Activated effector memory CD4-positive, alpha-beta T cell treated with anti-CD3 and anti-CD28 coated beads, Interleukin-2, amount 50 U/mL, for 16 hours (primary cell): ENCODE results near the gene ORM1.
A peak's percentile ranks its signal among the peaks of the same experiment; 100 is the strongest.

Source experiments
- DNase-seq: peaks from one replicate; pipeline ENCODE4 v3.0.0-alpha.2; 2020

Gene ORM1

GRCh38 chr9:114367772-114368569, 45.1 kb downstream of the ORM1 start:
- DNase-seq = peak; percentile 60

DNA sequence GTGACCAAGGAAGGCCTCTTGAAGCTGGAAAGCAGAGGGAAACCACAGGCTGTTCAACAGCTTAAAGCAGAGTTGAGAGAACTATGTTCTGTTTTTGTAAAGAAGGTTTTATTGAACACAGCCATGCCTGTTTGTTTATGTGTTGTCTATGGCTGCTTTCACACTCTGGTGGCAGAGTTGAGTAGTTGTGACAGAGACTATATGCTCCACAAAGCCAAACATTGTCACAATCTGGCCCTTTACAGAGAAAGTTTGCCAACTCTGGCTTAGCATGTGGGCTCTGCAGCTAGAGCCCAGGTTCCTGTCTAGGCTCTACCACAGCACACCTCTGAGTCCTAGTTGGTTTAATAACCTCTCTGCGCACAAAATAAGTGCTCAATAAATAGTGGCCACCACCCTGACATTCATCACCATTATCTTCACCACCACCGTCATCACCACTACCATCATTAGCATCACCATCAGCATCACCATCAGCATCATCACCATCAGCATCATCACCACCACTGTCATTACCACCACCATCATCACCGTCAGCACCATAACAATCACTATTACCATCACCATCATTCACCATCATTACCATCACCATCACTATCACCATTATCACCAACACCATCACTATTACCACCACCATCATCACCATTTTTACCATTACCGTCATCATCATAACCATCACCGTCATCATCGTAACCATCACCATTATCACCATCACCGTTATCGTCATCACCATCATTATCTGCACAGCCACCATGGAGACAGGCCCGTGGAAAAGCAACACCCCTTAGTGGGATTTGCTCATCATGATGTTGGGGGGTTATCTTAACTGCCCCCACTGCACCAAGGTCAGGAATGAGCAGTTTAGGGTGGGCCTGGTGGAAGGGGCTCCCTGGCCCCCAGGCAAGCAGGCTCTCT, 46.6 kb downstream of the ORM1 start:
- DNase-seq = peak; percentile 5

GRCh38 chr9:114370251-114370967, 47.5 kb downstream of the ORM1 start:
- peak; percentile 48 for DNase-seq

- DNase-seq = peak; percentile 60
Observed at GRCh38 chr9:114370968-114371320, 48.0 kb downstream of the ORM1 start.

GRCh38 chr9:114371343-114371944, 48.5 kb downstream of the ORM1 start:
- peak; percentile 61 for DNase-seq

GRCh38 chr9:114371973-114372917, 49.3 kb downstream of the ORM1 start:
- peak; percentile 76 for DNase-seq

DNA sequence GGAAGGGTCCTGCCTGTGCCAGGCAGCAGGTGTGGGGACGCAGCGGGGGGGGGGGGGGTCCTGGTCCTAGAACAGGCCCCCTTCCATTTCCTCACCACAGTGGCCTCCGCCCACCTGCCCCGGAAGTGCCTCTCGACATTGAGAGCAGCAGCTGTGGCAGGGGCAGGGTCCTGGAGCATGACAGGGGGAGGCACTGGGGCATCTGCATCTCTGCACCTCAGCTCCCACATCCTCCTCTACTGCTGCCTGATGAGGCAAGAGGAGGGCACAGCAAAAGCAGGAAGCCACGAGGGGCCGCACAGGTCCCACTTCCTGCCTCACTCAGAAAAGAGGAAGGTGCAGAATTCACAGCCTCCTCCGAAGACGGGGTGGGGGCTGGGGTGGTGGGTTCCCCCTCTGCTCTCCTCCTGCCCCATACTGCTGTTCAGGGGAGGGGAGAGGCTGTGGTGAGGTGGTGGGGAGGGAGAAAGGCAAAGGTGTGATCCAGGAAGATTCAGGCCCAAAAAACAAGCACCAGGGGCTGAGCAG, 50.1 kb downstream of the ORM1 start:
- DNase-seq = peak; percentile 90

DNA sequence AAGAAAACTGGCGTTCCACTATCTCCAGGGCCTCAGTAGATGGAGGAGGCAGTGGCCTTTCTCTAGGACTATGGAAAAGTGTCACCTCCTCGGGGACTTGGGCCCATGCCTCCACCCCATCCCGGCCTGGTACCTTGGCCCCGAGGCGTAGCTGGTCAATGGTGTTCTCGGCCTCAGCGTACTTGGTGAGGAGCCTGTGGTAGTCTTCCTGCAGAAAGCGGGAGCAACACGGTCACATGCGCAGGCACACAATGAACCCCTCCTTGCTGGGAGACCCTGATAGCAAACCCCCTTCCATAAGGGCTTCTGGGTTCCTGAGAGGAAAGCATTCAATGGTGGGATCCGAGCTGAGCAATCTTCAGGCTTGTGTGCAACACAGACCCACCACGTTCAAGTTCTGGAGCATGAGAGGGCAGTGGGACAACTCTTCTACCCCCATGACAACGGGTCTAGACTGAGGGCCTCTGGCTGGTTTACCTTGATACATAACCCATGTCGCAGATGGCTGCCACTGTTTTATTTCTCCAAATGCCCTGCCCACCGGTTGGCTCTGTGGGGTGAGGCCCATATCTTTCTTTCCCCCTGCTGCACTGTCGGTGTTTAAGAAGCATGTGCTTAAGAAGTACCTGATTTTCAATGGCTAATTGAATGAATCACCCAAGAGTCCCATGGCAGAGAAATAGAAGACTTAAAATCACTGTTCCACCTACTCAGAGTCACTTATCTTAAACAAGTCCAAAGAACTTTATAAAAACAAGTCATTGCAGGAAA, 51.2 kb downstream of the ORM1 start:
- DNase-seq = peak; percentile 63

DNA sequence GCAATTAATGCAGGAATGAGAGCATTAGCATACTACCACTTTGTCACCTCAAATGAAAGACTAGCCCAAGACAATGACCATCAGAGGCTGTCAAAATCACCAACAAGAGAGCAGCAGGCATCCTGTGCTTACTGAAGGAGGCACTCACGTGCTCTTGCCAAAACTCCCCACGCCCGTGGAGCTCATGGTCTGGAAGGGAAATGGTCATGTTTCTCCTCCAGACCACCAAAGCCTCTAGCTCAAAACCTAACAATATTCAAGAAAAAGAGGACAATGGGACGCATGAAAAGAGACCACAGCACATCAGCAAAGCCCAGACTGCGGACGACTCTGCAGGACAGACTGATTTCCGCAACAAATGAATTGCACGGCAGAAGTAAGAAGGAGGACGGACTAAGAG, 52.0 kb downstream of the ORM1 start:
- DNase-seq = peak; percentile 30

GRCh38 chr9:114375386-114376175, 52.7 kb downstream of the ORM1 start:
- peak; percentile 60 for DNase-seq
